Skeletal muscle tissue (tissue), 4 donors: ENCODE measurements around the gene RXFP4. TPM values are rescaled to one million over a fixed set of nuclear protein-coding genes. Genes with fewer than 3 reads are reported as not detected.

Experiments
- H3K27ac ChIP-seq: one replicate; pipeline ENCODE4 v1.7.0; 2013; ENCODE audit warnings: mild to moderate bottlenecking, low read depth, low read length, inconsistent platforms
- H3K27me3 ChIP-seq, 3 donors: one replicate each; pipeline ENCODE4 v1.7.0; 2013; ENCODE audit warnings: low read length in 3 of 3; ENCODE audit not compliant: control insufficient read depth in 3 of 3, insufficient read depth in 3 of 3
- H3K36me3 ChIP-seq, 3 donors: one replicate each; pipeline ENCODE4 v1.7.0; 2013; ENCODE audit warnings: low read length in 3 of 3; ENCODE audit not compliant: control insufficient read depth in 3 of 3, insufficient read depth in 3 of 3
- H3K4me1 ChIP-seq, 3 donors: one replicate each; pipeline ENCODE4 v1.7.0; 2013; ENCODE audit warnings: low read length in 3 of 3, mild to moderate bottlenecking in 3 of 3; ENCODE audit not compliant: control insufficient read depth in 3 of 3, insufficient read depth in 3 of 3
- H3K4me3 ChIP-seq, 3 donors: one replicate each; pipeline ENCODE4 v1.7.0; 2013; ENCODE audit warnings: low read length in 3 of 3
- H3K9ac ChIP-seq, 3 donors: one replicate each; pipeline ENCODE4 v1.7.0; 2013; ENCODE audit warnings: low read length in 3 of 3, mild to moderate bottlenecking in 3 of 3, moderate library complexity in 2 of 3, low read depth in 1 of 3
- H3K9me3 ChIP-seq, 3 donors: one replicate each; pipeline ENCODE4 v1.7.0; 2013; ENCODE audit warnings: low read length in 3 of 3; ENCODE audit not compliant: control insufficient read depth in 3 of 3
- total RNA-seq: library from RNA; depleted of rRNA; stranded (reverse); fragments of >200 nt; gene quantifications from one replicate; pipeline ENCODE4 v1.2.3, GENCODE V29; 2014
- donor health status: Osteomylitis.

RXFP4 gene
- total RNA-seq, 1 donor from 2014 or later = not detected

GRCh38 chr1:155975375-155976061 is 34.1 kb downstream of the RXFP4 start:
- Histone ChIP-seq H3K27ac (peak overlapping the region; percentile 99), H3K9ac (peak overlapping the region; percentile 85 to 98 (median 92)), H3K9me3 (no peaks in the 10 kb centered on the region), H3K4me3 (peak overlapping the region; percentile 74 to 88 (median 85)), H3K27me3 (no peaks in the 10 kb centered on the region), H3K4me1 (peaks cover 72 to 84% (median 72%) of the 10 kb centered on the region in 3 donors), H3K36me3 (no peaks in the 10 kb centered on the region)

- peak overlapping the region; percentile 85 to 98 (median 92) for H3K9ac ChIP-seq
- no peaks in the 10 kb centered on the region for H3K9me3 ChIP-seq
- peaks cover 72 to 86% (median 73%) of the 10 kb centered on the region in 3 donors for H3K4me1 ChIP-seq
- peak overlapping the region; percentile 74 to 88 (median 85) for H3K4me3 ChIP-seq
- H3K27me3 ChIP-seq = no peaks in the 10 kb centered on the region
- H3K27ac ChIP-seq = peak overlapping the region; percentile 99
- H3K36me3 ChIP-seq = no peaks in the 10 kb centered on the region
Observed at GRCh38 chr1:155976062-155976912, 34.8 kb downstream of the RXFP4 start.

GRCh38 chr1:155976913-155977689 is 35.7 kb downstream of the RXFP4 start:
- H3K4me3 ChIP-seq = peak overlapping the region; percentile 74 to 88 (median 85)
- H3K9ac ChIP-seq = peak overlapping the region; percentile 85 to 98 (median 92)
- peak overlapping the region; percentile 99 for H3K27ac ChIP-seq
- no peaks in the 10 kb centered on the region for H3K9me3 ChIP-seq
- peaks cover 0 to under 1% (median 0%) of the 10 kb centered on the region in 3 donors for H3K36me3 ChIP-seq
- no peaks in the 10 kb centered on the region for H3K27me3 ChIP-seq
- peaks cover 76 to 88% (median 77%) of the 10 kb centered on the region in 3 donors for H3K4me1 ChIP-seq

GRCh38 chr1:155977690-155978324 is 36.4 kb downstream of the RXFP4 start:
- peak overlapping the region; percentile 99 for H3K27ac ChIP-seq
- peaks cover 0 to 3% (median 0%) of the 10 kb centered on the region in 3 donors for H3K36me3 ChIP-seq
- H3K9ac ChIP-seq = peak overlapping the region; percentile 85 to 98 (median 92)
- H3K4me3 ChIP-seq = peak overlapping the region; percentile 74 to 88 (median 85)
- no peaks in the 10 kb centered on the region for H3K27me3 ChIP-seq
- H3K4me1 ChIP-seq = peaks cover 72 to 87% (median 77%) of the 10 kb centered on the region in 3 donors
- H3K9me3 ChIP-seq = no peaks in the 10 kb centered on the region

- H3K9ac ChIP-seq = peak within 1 kb of the TSS; percentile 85 to 98 (median 92)
- peaks cover 75 to 88% (median 79%) of the 10 kb centered on the region in 3 donors for H3K4me1 ChIP-seq
- H3K27ac ChIP-seq = peak within 1 kb of the TSS; percentile 99
- H3K4me3 ChIP-seq = peak within 1 kb of the TSS; percentile 74 to 88 (median 85)
- no peaks in the 10 kb centered on the region for H3K9me3 ChIP-seq
- peaks cover 0 to 3% (median 0%) of the 10 kb centered on the region in 3 donors for H3K36me3 ChIP-seq
- no peaks in the 10 kb centered on the region for H3K27me3 ChIP-seq
Observed at GRCh38 chr1:155978325-155978972, 37.0 kb downstream of the RXFP4 start, which contains the start of gene ARHGEF2. Gene ARHGEF2, minus strand, starts transcription at chr1:155978547. Its CDS starts 120 bp downstream, at chr1:155978427.

GRCh38 chr1:155978973-155979429 is 37.6 kb downstream of the RXFP4 start:
- Histone ChIP-seq H3K4me3 (peak overlapping the region; percentile 74 to 88 (median 85)), H3K4me1 (peaks cover 77 to 89% (median 81%) of the 10 kb centered on the region in 3 donors), H3K27ac (peak overlapping the region; percentile 99), H3K9me3 (no peaks in the 10 kb centered on the region), H3K36me3 (peaks cover 0 to 3% (median 0%) of the 10 kb centered on the region in 3 donors), H3K9ac (peak overlapping the region; percentile 85 to 98 (median 92)), H3K27me3 (no peaks in the 10 kb centered on the region)

- H3K27ac ChIP-seq = peak overlapping the region; percentile 99
- peaks cover 0 to 3% (median 0%) of the 10 kb centered on the region in 3 donors for H3K36me3 ChIP-seq
- H3K4me3 ChIP-seq = peak overlapping the region; percentile 74 to 88 (median 85)
- H3K4me1 ChIP-seq = peaks cover 72 to 81% (median 75%) of the 10 kb centered on the region in 3 donors
- H3K27me3 ChIP-seq = no peaks in the 10 kb centered on the region
- H3K9ac ChIP-seq = peak overlapping the region; percentile 85 to 98 (median 92)
- no peaks in the 10 kb centered on the region for H3K9me3 ChIP-seq
Observed at GRCh38 chr1:155979597-155980343, 38.3 kb downstream of the RXFP4 start.

GRCh38 chr1:155981266-155982088 is 40.0 kb downstream of the RXFP4 start:
- H3K9me3 ChIP-seq = no peaks in the 10 kb centered on the region
- H3K27ac ChIP-seq = peak overlapping the region; percentile 99
- peaks cover 0 to 3% (median 0%) of the 10 kb centered on the region in 3 donors for H3K36me3 ChIP-seq
- H3K4me3 ChIP-seq = peak overlapping the region; percentile 28 to 31 (median 28)
- no peaks in the 10 kb centered on the region for H3K27me3 ChIP-seq
- peaks cover 60 to 64% (median 61%) of the 10 kb centered on the region in 3 donors for H3K4me1 ChIP-seq
- H3K9ac ChIP-seq = peak overlapping the region in 2 of 3 donors; percentile 41 to 45
